ENCODE measurements around the gene DTNA. TPM values are rescaled to one million over a fixed set of nuclear protein-coding genes. Genes with fewer than 3 reads are reported as not detected.

The DTNA gene
- total RNA-seq, 1 experiment from 2014 or later: not detected

DNA sequence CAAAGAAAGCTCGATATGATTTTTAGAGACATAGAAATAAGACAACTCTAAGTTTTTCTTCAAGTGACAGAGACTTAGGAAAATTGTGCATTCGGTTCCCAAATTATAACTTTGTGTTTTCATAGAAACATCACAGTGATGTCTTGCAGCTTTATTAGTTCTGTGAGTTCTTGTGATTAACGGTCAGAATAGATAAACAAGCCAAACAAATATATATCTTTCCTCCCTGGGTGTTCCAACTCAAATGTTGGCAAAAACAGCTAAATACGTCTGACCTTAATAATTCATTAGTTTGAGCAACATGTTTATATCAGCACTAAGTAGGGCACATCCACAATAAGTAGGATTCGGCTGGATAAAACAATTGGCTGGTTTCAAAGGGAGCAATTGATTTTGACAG is 47.6 kb downstream of the DTNA start:
- Mint-ChIP-seq H3K36me3 (ENCODE audit: insufficient read depth, unreplicated experiment) (no peaks in the 10 kb centered on the region), H3K4me3 (ENCODE audit: unreplicated experiment) (no peak overlapping the region), H3K27me3 (ENCODE audit: insufficient read depth, unreplicated experiment) (peaks cover 20% of the 10 kb centered on the region), H3K9me3 (ENCODE audit: unreplicated experiment) (no peaks in the 10 kb centered on the region), H3K27ac (ENCODE audit: low read depth, unreplicated experiment) (no peak overlapping the region), H3K4me1 (ENCODE audit: insufficient read depth, unreplicated experiment) (no peaks in the 10 kb centered on the region)
- intact Hi-C loops (cut with micrococcal nuclease): no loop called here
- TF ChIP-seq, protein P1, sequence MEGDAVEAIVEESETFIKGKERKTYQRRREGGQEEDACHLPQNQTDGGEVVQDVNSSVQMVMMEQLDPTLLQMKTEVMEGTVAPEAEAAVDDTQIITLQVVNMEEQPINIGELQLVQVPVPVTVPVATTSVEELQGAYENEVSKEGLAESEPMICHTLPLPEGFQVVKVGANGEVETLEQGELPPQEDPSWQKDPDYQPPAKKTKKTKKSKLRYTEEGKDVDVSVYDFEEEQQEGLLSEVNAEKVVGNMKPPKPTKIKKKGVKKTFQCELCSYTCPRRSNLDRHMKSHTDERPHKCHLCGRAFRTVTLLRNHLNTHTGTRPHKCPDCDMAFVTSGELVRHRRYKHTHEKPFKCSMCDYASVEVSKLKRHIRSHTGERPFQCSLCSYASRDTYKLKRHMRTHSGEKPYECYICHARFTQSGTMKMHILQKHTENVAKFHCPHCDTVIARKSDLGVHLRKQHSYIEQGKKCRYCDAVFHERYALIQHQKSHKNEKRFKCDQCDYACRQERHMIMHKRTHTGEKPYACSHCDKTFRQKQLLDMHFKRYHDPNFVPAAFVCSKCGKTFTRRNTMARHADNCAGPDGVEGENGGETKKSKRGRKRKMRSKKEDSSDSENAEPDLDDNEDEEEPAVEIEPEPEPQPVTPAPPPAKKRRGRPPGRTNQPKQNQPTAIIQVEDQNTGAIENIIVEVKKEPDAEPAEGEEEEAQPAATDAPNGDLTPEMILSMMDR (IDR thresholded peaks at IDR 0.05; ENCODE audit: unreplicated experiment): no peak
- DNase-seq (ENCODE audit: unreplicated experiment): no peak
- BruUV-seq (replicated peaks): no TSS peak
- POLR2A ChIA-PET: no interaction called here
- CTCF ChIA-PET: no interaction called here

DNA sequence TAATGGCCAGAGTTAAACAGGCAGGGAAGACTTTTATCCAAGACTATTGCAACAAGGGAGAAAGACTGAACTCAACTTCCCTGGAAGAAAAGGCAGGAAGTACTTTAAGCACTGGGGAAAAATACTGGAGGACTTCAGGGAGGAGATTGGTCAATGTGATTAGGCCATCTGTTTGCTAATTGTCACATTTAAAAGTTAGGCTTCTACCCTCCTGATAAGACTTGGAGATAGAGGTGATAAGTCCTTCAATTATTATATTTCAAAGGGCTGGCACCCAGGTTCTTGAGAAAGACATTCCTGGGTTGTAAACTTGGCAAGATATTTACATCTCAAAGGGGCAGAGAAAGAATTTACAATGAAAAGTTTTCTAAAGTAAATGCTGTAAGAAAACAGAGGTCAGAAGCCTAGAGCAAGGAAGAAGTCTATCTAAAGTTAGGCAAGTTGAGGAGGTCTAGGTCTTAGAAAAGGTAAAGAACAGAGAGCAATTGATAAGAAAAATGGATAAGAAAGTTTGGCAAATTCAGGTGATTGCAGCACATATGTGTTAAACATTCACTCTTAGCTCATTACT is 48.4 kb downstream of the DTNA start:
- no peak overlapping the region for H3K4me3 Mint-ChIP-seq (ENCODE audit: unreplicated experiment)
- H3K27me3 Mint-ChIP-seq (ENCODE audit: insufficient read depth, unreplicated experiment): peaks cover 20% of the 10 kb centered on the region
- H3K27ac Mint-ChIP-seq (ENCODE audit: low read depth, unreplicated experiment): no peak overlapping the region
- intact Hi-C loops (cut with micrococcal nuclease): no loop called here
- ChIA-PET CTCF (no interaction called here), POLR2A (no interaction called here)
- no TSS peak for BruUV-seq (replicated peaks)
- DNase-seq (ENCODE audit: unreplicated experiment): no peak
- TF ChIP-seq, protein P1 (IDR thresholded peaks at IDR 0.05; ENCODE audit: unreplicated experiment): no peak
- H3K36me3 Mint-ChIP-seq (ENCODE audit: insufficient read depth, unreplicated experiment): no peaks in the 10 kb centered on the region
- no peaks in the 10 kb centered on the region for H3K9me3 Mint-ChIP-seq (ENCODE audit: unreplicated experiment)
- no peaks in the 10 kb centered on the region for H3K4me1 Mint-ChIP-seq (ENCODE audit: insufficient read depth, unreplicated experiment)

DNA sequence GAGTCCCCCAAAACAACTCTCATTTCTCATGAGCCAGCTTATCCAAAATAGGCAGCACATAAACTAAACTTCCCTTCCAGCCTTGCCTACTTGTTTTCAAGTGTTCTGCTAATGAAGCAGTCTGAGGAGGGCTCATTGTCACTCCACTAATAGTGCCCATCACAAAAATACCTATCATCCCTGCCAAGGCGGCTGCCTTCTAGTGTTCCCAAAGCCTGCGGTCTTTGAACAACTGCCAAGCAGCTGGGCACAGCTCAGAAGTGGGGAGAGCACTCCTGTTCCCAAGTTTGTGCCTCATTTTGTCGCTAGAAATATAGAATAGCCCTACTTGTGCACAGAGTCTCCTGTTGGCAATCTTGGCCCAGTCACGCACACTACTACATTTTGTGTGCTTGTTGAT is 50.3 kb downstream of the DTNA start:
- no peak overlapping the region for H3K4me3 Mint-ChIP-seq (ENCODE audit: unreplicated experiment)
- TF ChIP-seq, protein P1 (IDR thresholded peaks at IDR 0.05; ENCODE audit: unreplicated experiment): no peak
- no peaks in the 10 kb centered on the region for H3K36me3 Mint-ChIP-seq (ENCODE audit: insufficient read depth, unreplicated experiment)
- intact Hi-C loops (cut with micrococcal nuclease): no loop called here
- H3K4me1 Mint-ChIP-seq (ENCODE audit: insufficient read depth, unreplicated experiment): no peaks in the 10 kb centered on the region
- H3K27me3 Mint-ChIP-seq (ENCODE audit: insufficient read depth, unreplicated experiment): peaks cover 20% of the 10 kb centered on the region
- H3K9me3 Mint-ChIP-seq (ENCODE audit: unreplicated experiment): no peaks in the 10 kb centered on the region
- no peak overlapping the region for H3K27ac Mint-ChIP-seq (ENCODE audit: low read depth, unreplicated experiment)
- no TSS peak for BruUV-seq (replicated peaks)
- no peak for DNase-seq (ENCODE audit: unreplicated experiment)
- POLR2A ChIA-PET: no interaction called here
- CTCF ChIA-PET: interaction anchor here (0.7 to 1.2 kb wide), 2 partner anchors 98 to 99 kb away, joined by 3 to 5 read pairs; no protein-coding TSS in a partner anchor

DNA sequence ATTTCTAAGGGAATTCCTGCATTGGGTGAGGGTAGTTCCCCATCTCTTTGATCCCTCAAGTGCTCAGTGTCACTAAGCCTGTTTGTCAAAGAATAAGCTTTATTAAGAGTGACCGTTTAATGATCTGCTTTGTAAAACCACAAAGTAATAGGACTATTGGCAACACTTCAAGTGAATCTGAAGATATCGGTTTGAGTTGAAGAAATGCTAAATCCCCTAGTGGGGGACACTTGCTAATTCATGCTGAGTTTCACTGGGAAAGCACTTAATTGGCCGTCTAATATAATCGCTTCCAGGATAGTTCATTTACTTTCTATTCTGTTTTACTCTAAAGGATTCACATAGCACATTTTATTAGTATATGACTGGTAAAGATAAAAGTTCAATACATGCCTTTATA is 54.4 kb downstream of the DTNA start:
- Mint-ChIP-seq H3K27ac (ENCODE audit: low read depth, unreplicated experiment) (no peak overlapping the region), H3K4me1 (ENCODE audit: insufficient read depth, unreplicated experiment) (no peaks in the 10 kb centered on the region)
- TF ChIP-seq, protein P1 (IDR thresholded peaks at IDR 0.05; ENCODE audit: unreplicated experiment): no peak

More for the DNA sequence above, 54.4 kb downstream of the DTNA start:
- CTCF ChIA-PET: interaction anchor here (0.7 to 0.9 kb wide), 4 partner anchors 34 to 103 kb away, joined by 3 to 5 read pairs (median 3); no protein-coding TSS in a partner anchor
- H3K9me3 Mint-ChIP-seq (ENCODE audit: unreplicated experiment): no peaks in the 10 kb centered on the region
- H3K4me3 Mint-ChIP-seq (ENCODE audit: unreplicated experiment): no peak overlapping the region
- intact Hi-C loops (cut with micrococcal nuclease): no loop called here
- POLR2A ChIA-PET: no interaction called here
- peaks cover 20% of the 10 kb centered on the region for H3K27me3 Mint-ChIP-seq (ENCODE audit: insufficient read depth, unreplicated experiment)
- no peak for DNase-seq (ENCODE audit: unreplicated experiment)
- BruUV-seq (replicated peaks): no TSS peak
- no peaks in the 10 kb centered on the region for H3K36me3 Mint-ChIP-seq (ENCODE audit: insufficient read depth, unreplicated experiment)
